Naive thymus-derived CD8-positive, alpha-beta T cell (primary cell): ENCODE results near the gene UGT2B28. TPM values are rescaled to one million over a fixed set of nuclear protein-coding genes. Genes with fewer than 3 reads are reported as not detected.
"Not testable (repeated sequence)": the region's sequence is repeated elsewhere in the genome, so short reads cannot be mapped to it uniquely, and the experiment has no call there.

ENCODE experiments used
- ATAC-seq, 2 donors: fragments of 150-1000 bp; cut with Tn5 transposase in 1 of 2; sonication (Bioruptor Pico), chemical (Tn5 transposase) in 1 of 2; 1 replicate in 1 of 2; 2 replicates in 1 of 2; pipeline ENCODE4 v1.10.0; 2021; ENCODE audit warnings: mild to moderate bottlenecking in 2 of 2, moderate library complexity in 2 of 2
- POLR2A ChIA-PET: fragments of 350-600 bp; sonication (Branson Sonifier 250); formaldehyde crosslinking; loops from one replicate; lab custom pipeline; 2021; ENCODE audit warnings: antibody characterized with exemption; lab: Charles Lee
- DNase-seq, 10 donors: peaks; one replicate each; pipeline versions ENCODE4 v3.0.0 to v3.0.0-alpha.2; 2020 to 2022
- H3K27ac Mint-ChIP-seq, 10 donors: one replicate each; pipeline ENCODE4 v1.8.0; 2020 to 2022; ENCODE audit warnings: mild to moderate bottlenecking in 10 of 10, mixed read lengths in 10 of 10, moderate library complexity in 4 of 10, inconsistent platforms in 1 of 10
- H3K27me3 Mint-ChIP-seq, 5 donors: one replicate each; pipeline ENCODE4 v1.8.0; 2021 to 2022; ENCODE audit warnings: mixed read lengths in 5 of 5
- H3K36me3 Mint-ChIP-seq, 3 donors: one replicate each; pipeline ENCODE4 v1.8.0; 2020 to 2022; ENCODE audit warnings: mixed read lengths in 3 of 3, mild to moderate bottlenecking in 2 of 3, inconsistent platforms in 1 of 3
- H3K4me1 Mint-ChIP-seq, 4 donors: one replicate each; pipeline ENCODE4 v1.8.0; 2021 to 2022; ENCODE audit warnings: mixed read lengths in 4 of 4
- H3K4me3 Mint-ChIP-seq, 10 donors: one replicate each; pipeline ENCODE4 v1.8.0; 2020 to 2022; ENCODE audit warnings: mild to moderate bottlenecking in 10 of 10, mixed read lengths in 10 of 10, moderate library complexity in 6 of 10, inconsistent platforms in 1 of 10
- H3K9me3 Mint-ChIP-seq, 9 donors: one replicate each; pipeline ENCODE4 v1.8.0; 2020 to 2022; ENCODE audit warnings: mixed read lengths in 9 of 9, mild to moderate bottlenecking in 3 of 9, inconsistent platforms in 1 of 9, moderate library complexity in 1 of 9
- polyA plus RNA-seq, 3 donors: library from polyadenylated mRNA; unstranded; fragments of 300-500 nt; fragmentation: Illumina TruSeq; gene quantifications; one replicate each; pipeline ENCODE4 v1.2.3, GENCODE V29; 2021
- total RNA-seq, 8 experiments: library from RNA in 2 of 8; stranded (reverse) in 2 of 8; gene quantifications; one replicate each; pipeline ENCODE4 v1.2.3 and lab custom pipeline; 2021 to 2026

Gene UGT2B28
- total RNA-seq (not detected), polyA plus RNA-seq (not detected), total RNA-seq (lab: John Stamatoyannopoulos, UW) (0 reads per million in 6 experiments)

DNA sequence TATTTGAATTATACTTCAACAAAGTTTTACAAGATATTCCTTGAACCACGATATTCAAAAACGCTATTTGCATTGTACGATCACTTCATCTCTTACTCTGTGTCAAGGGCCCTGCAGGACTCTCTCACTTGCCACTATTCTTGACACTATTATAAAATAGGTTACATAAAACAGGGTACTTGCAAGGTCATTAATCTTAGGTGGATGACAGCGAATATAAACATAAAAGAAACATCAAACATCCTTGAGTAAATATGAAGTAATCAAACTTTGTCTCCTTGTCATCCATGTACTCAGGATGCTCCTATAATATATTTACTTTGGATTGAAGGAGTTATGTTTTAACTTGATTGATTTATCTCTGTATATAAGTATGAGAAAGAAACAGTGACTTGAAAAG lies at the start of gene UGT2B28:
UGT2B28 (plus strand) TSS at position 395 of the 400 bp plus-strand sequence. CDS start 26 bp downstream, outside the sequence.
- ATAC-seq, H3K9me3 Mint-ChIP-seq, DNase-seq, POLR2A ChIA-PET, H3K36me3 Mint-ChIP-seq, H3K27me3 Mint-ChIP-seq, H3K27ac Mint-ChIP-seq, H3K4me1 Mint-ChIP-seq, H3K4me3 Mint-ChIP-seq: not testable (repeated sequence)

DNA sequence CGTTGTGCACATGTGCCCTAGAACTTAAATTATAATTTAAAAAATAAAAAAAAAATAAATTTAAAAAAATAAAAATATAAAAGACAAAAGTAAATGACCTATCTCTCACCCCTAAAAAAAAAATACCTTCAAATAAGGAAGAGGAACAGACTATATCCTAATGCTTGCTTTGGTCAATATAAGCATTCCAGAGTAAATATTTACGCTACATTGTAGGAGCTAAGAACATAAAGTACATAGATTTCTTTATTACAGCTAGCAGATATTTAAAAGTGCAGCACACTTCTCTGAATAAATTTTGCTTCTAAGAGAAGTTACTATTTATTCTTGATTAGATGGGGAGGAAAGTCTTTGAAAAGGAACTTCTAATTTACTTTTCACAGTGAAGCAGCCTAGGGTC lies 41.2 kb upstream of the UGT2B28 start:
- H3K4me1 Mint-ChIP-seq, result no peaks in the 10 kb centered on the region
- no peak overlapping the region for H3K27ac Mint-ChIP-seq
- peaks cover 0 to 18% (median 3%) of the 10 kb centered on the region in 9 donors for H3K9me3 Mint-ChIP-seq
- ATAC-seq (no peak), DNase-seq (no peak)
- POLR2A ChIA-PET, result no interaction called here
- no peaks in the 10 kb centered on the region for H3K36me3 Mint-ChIP-seq
- no peak overlapping the region for H3K4me3 Mint-ChIP-seq
- H3K27me3 Mint-ChIP-seq, result peaks cover 0 to 6% (median 0%) of the 10 kb centered on the region in 5 donors

DNA sequence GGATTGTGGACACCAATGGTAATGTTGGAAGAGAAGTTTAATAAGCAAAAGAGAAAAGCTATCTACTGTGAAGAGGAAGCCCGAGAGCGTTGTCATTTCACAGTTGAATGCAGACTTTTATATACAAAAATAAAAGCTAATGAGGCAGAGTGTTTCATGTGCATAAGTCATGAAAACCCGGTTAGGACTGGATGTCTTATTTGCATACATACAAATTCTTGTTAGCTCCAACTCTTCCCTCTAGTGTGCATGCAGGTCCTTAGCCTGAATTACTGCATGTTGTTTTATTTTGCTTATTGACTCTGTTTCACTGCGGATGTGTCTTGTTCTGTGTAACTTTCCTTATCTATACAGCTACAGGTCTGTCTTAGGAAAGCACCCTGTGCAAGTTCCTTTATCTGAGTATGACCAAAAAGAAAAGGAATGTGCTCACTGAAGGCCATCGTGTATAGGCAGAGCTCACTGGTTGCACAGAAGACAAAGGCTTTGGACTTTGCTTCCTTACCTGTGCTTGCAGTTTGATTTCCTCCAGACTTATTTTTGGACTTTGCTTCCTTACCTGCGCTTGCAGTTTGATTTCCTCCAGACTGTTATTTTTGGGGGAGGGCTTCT lies 40.6 kb upstream of the UGT2B28 start:
- no peak overlapping the region for H3K4me3 Mint-ChIP-seq
- POLR2A ChIA-PET, result no interaction called here
- H3K27me3 Mint-ChIP-seq, result peaks cover 0 to under 1% (median 0%) of the 10 kb centered on the region in 5 donors
- DNase-seq, result no peak
- no peaks in the 10 kb centered on the region for H3K36me3 Mint-ChIP-seq
- peaks cover 0 to 12% (median 3%) of the 10 kb centered on the region in 9 donors for H3K9me3 Mint-ChIP-seq
- no peak overlapping the region for H3K27ac Mint-ChIP-seq
- no peaks in the 10 kb centered on the region for H3K4me1 Mint-ChIP-seq
- no peak for ATAC-seq

DNA sequence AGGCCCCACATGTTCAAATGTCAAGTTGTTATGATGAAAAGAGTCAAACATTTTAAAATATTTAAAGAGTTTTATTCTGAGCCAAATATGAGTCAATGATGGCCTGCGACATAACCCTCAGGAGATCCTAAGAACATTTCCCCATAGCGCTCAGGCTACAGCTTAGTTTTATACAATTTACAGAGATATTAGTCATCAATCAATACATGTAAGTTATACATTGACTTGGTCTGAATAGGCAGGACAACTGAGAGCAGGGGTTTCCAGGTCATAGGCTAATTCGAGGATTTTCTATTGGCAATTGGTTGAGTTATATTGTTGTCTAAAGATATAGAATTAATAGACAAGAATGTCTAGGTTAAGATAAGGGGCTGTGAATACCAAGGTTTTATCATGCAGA lies 39.5 kb upstream of the UGT2B28 start:
- DNase-seq, H3K36me3 Mint-ChIP-seq, H3K4me1 Mint-ChIP-seq, H3K4me3 Mint-ChIP-seq, POLR2A ChIA-PET, H3K27me3 Mint-ChIP-seq, ATAC-seq, H3K27ac Mint-ChIP-seq: not testable (repeated sequence)
- H3K9me3 Mint-ChIP-seq, result peaks cover 2 to 18% (median 6%) of the 10 kb centered on the region in 9 donors

DNA sequence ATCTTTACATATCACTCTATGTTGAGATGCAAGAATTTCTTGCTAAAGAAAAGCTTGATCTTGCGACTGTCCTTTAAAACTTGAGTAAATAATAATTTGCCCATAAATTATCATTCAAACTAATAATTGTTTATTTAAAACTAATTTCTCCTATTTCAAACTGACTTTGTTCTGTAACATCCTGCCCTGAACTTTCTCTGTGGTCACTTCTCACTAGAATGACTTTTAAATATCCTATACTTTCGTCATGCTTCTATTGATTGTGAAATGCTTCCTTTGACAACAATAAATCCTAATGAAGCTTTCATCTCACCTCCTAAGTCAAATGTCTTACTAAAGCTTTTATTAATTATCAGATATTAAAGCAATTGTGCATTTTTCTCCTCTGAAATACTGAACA lies 38.5 kb upstream of the UGT2B28 start:
- H3K27ac Mint-ChIP-seq, H3K4me3 Mint-ChIP-seq, H3K27me3 Mint-ChIP-seq, H3K36me3 Mint-ChIP-seq, ATAC-seq, DNase-seq, POLR2A ChIA-PET, H3K4me1 Mint-ChIP-seq: not testable (repeated sequence)
- H3K9me3 Mint-ChIP-seq, result peaks cover 3 to 27% (median 13%) of the 10 kb centered on the region in 9 donors

DNA sequence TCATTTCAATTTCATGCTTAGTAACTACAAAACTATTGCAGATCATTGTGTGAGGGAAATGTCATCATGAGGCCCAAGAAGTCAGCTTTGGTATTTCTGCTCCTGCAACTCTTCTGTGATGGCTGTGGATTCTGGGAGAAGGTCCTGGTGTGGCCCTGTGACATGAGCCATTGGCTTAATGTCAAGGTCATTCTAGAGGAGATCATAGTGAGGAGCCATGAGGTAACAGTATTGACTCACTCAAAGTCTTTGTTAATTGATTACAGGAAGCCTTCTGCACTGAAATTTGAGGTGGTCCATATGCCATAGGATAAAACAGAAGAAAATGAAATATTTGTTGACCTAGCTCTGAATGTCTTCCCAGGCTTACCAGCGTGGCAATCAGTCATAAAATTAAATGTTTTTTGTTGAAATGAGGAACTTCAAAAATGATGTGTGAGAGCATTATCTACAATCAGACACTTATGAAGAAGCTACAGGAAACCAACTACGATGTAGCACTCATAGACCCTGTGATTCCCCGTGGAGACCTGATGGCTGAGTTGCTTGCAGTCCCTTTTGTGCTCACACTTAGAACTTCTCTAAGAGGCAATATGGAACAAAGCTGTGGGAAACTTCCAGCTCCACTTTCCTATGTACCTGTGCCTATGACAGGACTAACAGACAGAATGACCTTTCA lies 37.6 kb upstream of the UGT2B28 start:
- H3K27ac Mint-ChIP-seq, ATAC-seq, H3K36me3 Mint-ChIP-seq, POLR2A ChIA-PET, H3K4me1 Mint-ChIP-seq, H3K27me3 Mint-ChIP-seq, DNase-seq, H3K4me3 Mint-ChIP-seq: not testable (repeated sequence)
- H3K9me3 Mint-ChIP-seq, result peaks cover 3 to 34% (median 13%) of the 10 kb centered on the region in 9 donors

DNA sequence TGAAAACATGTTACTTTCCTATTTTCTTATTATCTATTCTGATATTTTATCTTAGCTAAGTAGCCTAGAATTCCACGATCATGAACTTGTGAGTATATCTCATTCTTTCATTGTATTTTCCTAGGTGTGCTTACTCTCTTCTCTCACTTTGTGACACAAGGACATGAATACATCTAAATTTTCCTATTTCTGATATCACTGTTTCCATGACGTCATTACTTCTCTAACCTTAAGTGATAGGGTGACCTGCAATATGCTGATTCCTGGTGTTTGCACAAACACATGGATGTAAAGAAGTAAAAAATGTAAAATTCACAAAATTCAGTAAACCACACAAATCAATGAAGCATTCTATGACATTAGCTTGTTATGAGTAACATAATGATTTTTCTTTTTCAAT lies 29.4 kb upstream of the UGT2B28 start:
- H3K27ac Mint-ChIP-seq, H3K4me3 Mint-ChIP-seq, H3K4me1 Mint-ChIP-seq, POLR2A ChIA-PET, ATAC-seq, H3K36me3 Mint-ChIP-seq, H3K27me3 Mint-ChIP-seq, DNase-seq: not testable (repeated sequence)
- H3K9me3 Mint-ChIP-seq, result peaks cover under 1 to 23% (median 10%) of the 10 kb centered on the region in 9 donors

DNA sequence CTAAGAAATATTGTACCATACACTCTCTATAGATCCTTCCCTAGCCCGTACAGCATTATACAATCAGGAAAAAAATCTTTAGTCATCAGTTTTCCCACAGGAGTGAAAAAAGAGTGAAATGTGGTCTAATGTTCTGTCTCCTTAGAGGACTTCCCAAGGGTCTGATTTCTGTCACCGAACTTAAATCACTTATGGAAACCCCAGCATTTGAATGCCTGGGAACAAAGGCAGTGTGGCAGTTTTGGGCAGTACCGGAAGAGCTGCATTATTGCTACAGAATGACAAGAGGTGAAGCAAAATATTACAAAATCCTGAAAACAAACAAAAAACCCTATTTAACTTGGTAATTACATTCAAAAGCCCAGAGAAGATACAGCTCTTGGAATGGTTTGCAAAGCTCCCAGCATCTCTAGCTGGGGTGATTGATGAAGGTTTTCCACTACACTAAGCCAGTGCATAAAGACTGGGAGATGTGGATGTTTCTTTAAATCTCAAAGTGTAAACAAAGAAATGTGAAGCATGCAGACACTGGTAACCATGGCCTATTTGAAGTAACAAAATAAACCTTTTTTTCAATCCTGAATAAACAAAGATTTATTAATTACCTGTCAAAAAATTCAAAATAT lies 27.0 kb upstream of the UGT2B28 start:
- H3K36me3 Mint-ChIP-seq, ATAC-seq, POLR2A ChIA-PET: not testable (repeated sequence)

DNA sequence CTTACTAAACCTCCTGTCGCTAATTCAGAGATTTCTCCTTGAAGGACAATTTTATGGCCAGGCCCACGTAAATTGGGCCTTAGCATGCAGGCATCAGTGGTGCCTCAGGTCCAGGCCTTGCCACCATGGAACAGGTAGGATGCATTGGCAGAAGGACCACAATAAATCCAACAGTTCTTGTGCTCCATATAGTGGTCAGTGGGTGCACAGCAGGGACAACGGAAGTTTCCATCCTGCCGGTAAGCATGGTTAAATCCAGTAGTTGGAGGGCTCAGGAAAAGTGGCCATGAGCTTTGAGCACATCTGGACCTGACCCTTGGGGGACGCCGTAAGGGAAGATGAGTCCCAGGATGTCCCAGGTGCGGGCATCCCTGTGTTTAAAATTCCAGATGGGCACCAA lies 11.7 kb upstream of the UGT2B28 start:
- H3K4me3 Mint-ChIP-seq, ATAC-seq, H3K9me3 Mint-ChIP-seq, H3K27ac Mint-ChIP-seq, H3K36me3 Mint-ChIP-seq, H3K4me1 Mint-ChIP-seq, POLR2A ChIA-PET, DNase-seq, H3K27me3 Mint-ChIP-seq: not testable (repeated sequence)

More for the DNA sequence above, 27.0 kb upstream of the UGT2B28 start:
- H3K4me1 Mint-ChIP-seq, H3K27ac Mint-ChIP-seq, H3K4me3 Mint-ChIP-seq, DNase-seq, H3K27me3 Mint-ChIP-seq: not testable (repeated sequence)
- peaks cover 0 to 11% (median 0%) of the 10 kb centered on the region in 9 donors for H3K9me3 Mint-ChIP-seq

DNA sequence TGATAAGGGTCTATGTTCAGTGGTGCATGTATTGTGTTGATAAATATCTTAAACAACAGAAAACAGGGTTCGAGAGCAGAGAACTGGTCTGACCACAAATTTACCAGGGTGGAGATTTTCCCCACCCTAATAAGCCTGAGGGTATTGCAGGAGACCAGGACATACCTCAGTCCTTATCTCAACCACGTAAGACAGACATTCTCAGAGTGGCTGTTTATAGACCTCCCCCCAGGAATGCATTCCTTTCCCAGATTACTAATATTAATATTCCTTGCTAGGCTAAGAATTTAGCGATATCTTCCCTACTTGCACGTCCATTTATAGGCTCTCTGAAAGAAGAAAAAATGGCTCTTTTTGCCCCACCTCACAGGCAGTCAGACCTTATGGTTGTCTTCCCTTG lies 16.1 kb downstream of the UGT2B28 start:
- H3K36me3 Mint-ChIP-seq, H3K4me3 Mint-ChIP-seq, ATAC-seq, POLR2A ChIA-PET, DNase-seq, H3K4me1 Mint-ChIP-seq, H3K27me3 Mint-ChIP-seq, H3K27ac Mint-ChIP-seq: not testable (repeated sequence)
- H3K9me3 Mint-ChIP-seq, result peaks cover 0 to 26% (median 8%) of the 10 kb centered on the region in 9 donors

DNA sequence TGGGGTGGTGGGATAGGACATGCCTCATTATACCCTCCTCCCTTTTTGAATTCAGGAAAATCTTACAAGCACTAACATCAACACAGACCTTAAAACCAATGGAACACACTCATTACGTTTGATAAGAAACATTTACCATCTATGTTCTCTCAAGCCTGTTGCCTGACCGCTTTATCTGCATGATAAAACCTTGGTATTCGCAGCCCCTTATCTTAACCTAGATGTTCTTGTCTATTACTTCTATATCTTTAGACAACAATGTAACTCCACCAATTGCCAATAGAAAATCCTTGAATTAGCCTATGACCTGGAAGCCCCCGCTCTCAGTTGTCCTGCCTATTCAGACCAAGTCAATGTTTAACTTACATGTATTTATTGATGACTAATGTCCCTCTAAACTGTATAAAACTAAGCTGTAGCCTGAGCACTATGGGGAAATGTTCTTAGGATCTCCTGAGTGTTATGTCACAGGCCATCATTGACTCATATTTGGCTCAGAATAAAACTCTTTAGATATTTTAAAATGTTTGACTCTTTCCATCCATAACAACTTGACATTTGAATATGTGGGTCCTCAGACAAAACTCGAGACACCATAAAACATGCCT lies 28.3 kb downstream of the UGT2B28 start:
- H3K9me3 Mint-ChIP-seq, H3K4me1 Mint-ChIP-seq, POLR2A ChIA-PET, H3K27ac Mint-ChIP-seq, H3K4me3 Mint-ChIP-seq, DNase-seq, H3K27me3 Mint-ChIP-seq, H3K36me3 Mint-ChIP-seq, ATAC-seq: not testable (repeated sequence)

DNA sequence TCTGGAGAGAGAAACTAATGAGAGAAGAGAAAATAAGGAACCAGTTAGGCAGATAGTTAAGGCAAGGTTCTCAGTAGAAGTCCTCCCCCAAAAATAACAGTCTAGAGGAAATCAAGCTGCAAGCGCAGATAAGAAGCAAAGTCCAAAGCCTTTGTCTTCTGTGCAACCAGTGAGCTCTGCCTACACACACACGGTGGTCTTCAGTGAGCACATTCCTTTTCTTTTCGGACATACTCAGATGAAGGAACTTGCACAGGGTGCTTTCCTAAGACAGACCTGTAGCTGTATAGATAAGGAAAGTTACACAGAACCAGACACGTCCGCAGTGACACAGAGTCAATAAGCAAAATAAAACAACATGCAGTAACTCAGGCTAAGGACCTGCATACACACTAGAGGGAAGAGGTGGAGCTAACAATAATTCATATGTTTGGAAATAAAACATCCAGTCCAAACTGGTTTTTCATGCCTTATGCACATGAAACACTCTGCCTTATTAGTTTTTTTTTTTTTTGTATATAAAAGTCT lies 29.3 kb downstream of the UGT2B28 start:
- DNase-seq, POLR2A ChIA-PET, H3K9me3 Mint-ChIP-seq, H3K4me1 Mint-ChIP-seq, H3K4me3 Mint-ChIP-seq, ATAC-seq, H3K27me3 Mint-ChIP-seq, H3K36me3 Mint-ChIP-seq, H3K27ac Mint-ChIP-seq: not testable (repeated sequence)

DNA sequence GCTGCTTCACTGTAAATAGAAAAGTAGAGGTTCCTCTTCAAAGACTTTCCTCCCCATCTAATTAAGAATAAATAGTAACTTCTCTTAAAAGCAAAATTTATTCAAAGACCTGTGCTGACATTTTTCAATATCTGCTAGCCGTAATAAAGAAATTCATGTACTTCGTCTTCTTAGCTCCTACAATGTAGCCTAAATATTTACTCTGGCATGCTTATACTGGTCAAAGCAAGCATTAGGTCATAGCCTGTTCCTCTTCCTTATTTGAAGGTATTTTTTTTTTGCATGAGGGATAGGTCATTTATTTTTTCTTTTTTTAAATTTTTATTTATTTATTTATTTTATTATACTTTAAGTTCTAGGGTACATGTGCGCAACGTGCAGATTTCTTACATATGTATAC lies 30.0 kb downstream of the UGT2B28 start:
- H3K4me1 Mint-ChIP-seq, H3K4me3 Mint-ChIP-seq, H3K27me3 Mint-ChIP-seq, H3K36me3 Mint-ChIP-seq, H3K9me3 Mint-ChIP-seq, H3K27ac Mint-ChIP-seq, DNase-seq, ATAC-seq, POLR2A ChIA-PET: not testable (repeated sequence)
